ENCODE results near the gene ADCY10.
"Not testable (repeated sequence)": the region's sequence is repeated elsewhere in the genome, so short reads cannot be mapped to it uniquely, and the experiment has no call there.

The ADCY10 gene

GRCh38 chr1:167864392-167865032 lies 49.4 kb downstream of the ADCY10 start:
- Histone ChIP-seq H3K27me3 (ENCODE audit: insufficient read depth, low read depth) (no peaks in the 10 kb centered on the region), H3K4me3 (IDR thresholded peaks at IDR 0.05; ENCODE audit: insufficient read depth, low read depth, low read length) (no peak overlapping the region), H3K36me3 (ENCODE audit: insufficient read depth) (no peaks in the 10 kb centered on the region), H2AFZ (ENCODE audit: low read depth) (no peak overlapping the region), H4K20me1 (ENCODE audit: insufficient read depth) (no peaks in the 10 kb centered on the region), H3K27ac (no peak overlapping the region), H3K79me2 (ENCODE audit: insufficient read depth, low read depth) (no peaks in the 10 kb centered on the region), H3K4me1 (ENCODE audit: low read depth, poor library complexity, severe bottlenecking) (no peaks in the 10 kb centered on the region), H3K9ac (no peak overlapping the region), H3K4me2 (no peak overlapping the region)
- TF ChIP-seq CTCF (conservative IDR thresholded peaks at IDR 0.05; ENCODE audit: low read depth, low read length) = no peak

DNA sequence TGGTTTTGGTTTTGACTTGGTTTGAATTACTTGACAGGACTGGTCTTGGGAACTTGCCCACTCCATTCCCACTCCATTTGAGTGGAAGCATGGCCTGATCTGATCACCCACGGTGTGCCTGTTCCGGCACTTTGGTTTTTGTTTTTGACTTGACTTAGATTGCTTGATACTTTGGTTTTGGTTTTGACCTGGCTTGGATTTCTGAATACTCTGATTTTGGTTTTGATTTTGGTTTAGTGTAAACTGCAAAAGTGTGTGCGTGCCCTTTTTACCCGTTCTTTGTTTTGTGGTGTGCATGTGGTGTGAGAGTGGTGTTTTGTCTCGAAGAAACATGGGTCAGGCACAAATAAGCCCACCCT lies 50.0 kb downstream of the ADCY10 start:
- Histone ChIP-seq H3K27me3 (ENCODE audit: insufficient read depth, low read depth) (no peaks in the 10 kb centered on the region), H3K4me2 (no peak overlapping the region), H3K4me3 (IDR thresholded peaks at IDR 0.05; ENCODE audit: insufficient read depth, low read depth, low read length) (no peak overlapping the region), H3K27ac (no peak overlapping the region), H4K20me1 (ENCODE audit: insufficient read depth) (no peaks in the 10 kb centered on the region), H3K79me2 (ENCODE audit: insufficient read depth, low read depth) (no peaks in the 10 kb centered on the region), H3K36me3 (ENCODE audit: insufficient read depth) (no peaks in the 10 kb centered on the region), H2AFZ (ENCODE audit: low read depth) (no peak overlapping the region), H3K4me1 (ENCODE audit: low read depth, poor library complexity, severe bottlenecking) (no peaks in the 10 kb centered on the region), H3K9ac (no peak overlapping the region)
- TF ChIP-seq CTCF (conservative IDR thresholded peaks at IDR 0.05; ENCODE audit: low read depth, low read length) = no peak

GRCh38 chr1:167863191-167863920 lies 50.6 kb downstream of the ADCY10 start:
- H3K36me3 ChIP-seq (ENCODE audit: insufficient read depth); H3K79me2 ChIP-seq (ENCODE audit: insufficient read depth, low read depth); H3K4me3 ChIP-seq (IDR thresholded peaks at IDR 0.05; ENCODE audit: insufficient read depth, low read depth, low read length); H3K27me3 ChIP-seq (ENCODE audit: insufficient read depth, low read depth); H3K27ac ChIP-seq; H4K20me1 ChIP-seq (ENCODE audit: insufficient read depth); H3K9ac ChIP-seq; H3K4me1 ChIP-seq (ENCODE audit: low read depth, poor library complexity, severe bottlenecking); H3K4me2 ChIP-seq; H2AFZ ChIP-seq (ENCODE audit: low read depth): not testable (repeated sequence)

- H3K36me3 ChIP-seq (ENCODE audit: insufficient read depth) = no peaks in the 10 kb centered on the region
- no peaks in the 10 kb centered on the region for H3K79me2 ChIP-seq (ENCODE audit: insufficient read depth, low read depth)
- no peak overlapping the region for H2AFZ ChIP-seq (ENCODE audit: low read depth)
- H4K20me1 ChIP-seq (ENCODE audit: insufficient read depth) = no peaks in the 10 kb centered on the region
- no peak overlapping the region for H3K27ac ChIP-seq
- H3K4me2 ChIP-seq = no peak overlapping the region
- no peak for TF ChIP-seq CTCF (conservative IDR thresholded peaks at IDR 0.05; ENCODE audit: low read depth, low read length)
- H3K9ac ChIP-seq = no peak overlapping the region
- H3K4me3 ChIP-seq (IDR thresholded peaks at IDR 0.05; ENCODE audit: insufficient read depth, low read depth, low read length) = no peak overlapping the region
- no peaks in the 10 kb centered on the region for H3K4me1 ChIP-seq (ENCODE audit: low read depth, poor library complexity, severe bottlenecking)
- H3K27me3 ChIP-seq (ENCODE audit: insufficient read depth, low read depth) = no peaks in the 10 kb centered on the region
Measured at GRCh38 chr1:167862432-167863076, 51.4 kb downstream of the ADCY10 start.
